Neutrophil (primary cell): ENCODE data around the gene KCND2.

Source experiments
- H3K27ac ChIP-seq: fragments of 200-600 bp; sonication (generic); 2 replicates; pipeline ENCODE4 v1.5.1; 2016; ENCODE audit warnings: mild to moderate bottlenecking, moderate library complexity
- H3K27me3 ChIP-seq: fragments of 200-600 bp; sonication (generic); 2 replicates; pipeline ENCODE4 v1.6.0; 2016; ENCODE audit warnings: mild to moderate bottlenecking
- H3K36me3 ChIP-seq: fragments of 200-600 bp; sonication (generic); 2 replicates; pipeline ENCODE4 v1.5.1; 2017
- H3K4me1 ChIP-seq, 2 experiments: fragments of 200-600 bp in 1 of 2; sonication (generic) in 1 of 2; 1 replicate in 1 of 2; 2 replicates in 1 of 2; pipeline versions ENCODE4 v1.5.1 to v1.6.1; 2013 to 2016; ENCODE audit warnings: low read depth in 1 of 2, low read length in 1 of 2, mild to moderate bottlenecking in 1 of 2, moderate library complexity in 1 of 2; ENCODE audit not compliant: control insufficient read depth in 1 of 2, insufficient read depth in 1 of 2
- H3K4me3 ChIP-seq, 2 experiments: fragments of 200-600 bp in 1 of 2; sonication (generic) in 1 of 2; 1 replicate in 1 of 2; 2 replicates in 1 of 2; pipeline ENCODE4 v1.5.1; 2013 to 2016; ENCODE audit warnings: low read depth in 1 of 2, low read length in 1 of 2, mild to moderate bottlenecking in 1 of 2, moderate library complexity in 1 of 2
- H3K9me3 ChIP-seq: fragments of 200-600 bp; sonication (generic); 2 replicates; pipeline ENCODE4 v1.5.1; 2016
- TF ChIP-seq, protein P1 (sequence below): fragments of 200-600 bp; sonication (generic); IDR thresholded peaks from 2 replicates; pipeline ENCODE4 v1.5.1; 2016; ENCODE audit warnings: antibody characterized with exemption

Gene KCND2

DNA sequence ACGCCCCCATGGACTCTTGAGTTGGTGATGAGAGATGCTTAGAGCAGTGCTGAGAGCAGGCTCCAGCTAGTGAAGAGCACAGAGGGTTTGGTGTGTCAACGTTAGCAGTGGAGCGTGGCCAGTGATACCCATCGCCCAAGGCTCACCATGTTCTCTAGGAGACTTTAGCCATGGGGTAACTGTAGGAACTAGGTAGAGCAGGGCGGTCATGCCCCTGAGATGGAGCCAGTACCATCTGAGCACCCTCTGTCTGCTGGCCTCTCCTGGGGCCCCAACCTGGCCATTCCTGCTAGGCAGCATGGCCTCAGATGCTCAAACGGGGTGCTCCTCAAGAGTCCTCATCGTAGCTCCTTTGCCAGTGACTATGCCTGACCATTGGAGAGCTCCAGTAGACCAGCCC lies 179.7 kb downstream of the KCND2 start:
- TF ChIP-seq, protein P1, sequence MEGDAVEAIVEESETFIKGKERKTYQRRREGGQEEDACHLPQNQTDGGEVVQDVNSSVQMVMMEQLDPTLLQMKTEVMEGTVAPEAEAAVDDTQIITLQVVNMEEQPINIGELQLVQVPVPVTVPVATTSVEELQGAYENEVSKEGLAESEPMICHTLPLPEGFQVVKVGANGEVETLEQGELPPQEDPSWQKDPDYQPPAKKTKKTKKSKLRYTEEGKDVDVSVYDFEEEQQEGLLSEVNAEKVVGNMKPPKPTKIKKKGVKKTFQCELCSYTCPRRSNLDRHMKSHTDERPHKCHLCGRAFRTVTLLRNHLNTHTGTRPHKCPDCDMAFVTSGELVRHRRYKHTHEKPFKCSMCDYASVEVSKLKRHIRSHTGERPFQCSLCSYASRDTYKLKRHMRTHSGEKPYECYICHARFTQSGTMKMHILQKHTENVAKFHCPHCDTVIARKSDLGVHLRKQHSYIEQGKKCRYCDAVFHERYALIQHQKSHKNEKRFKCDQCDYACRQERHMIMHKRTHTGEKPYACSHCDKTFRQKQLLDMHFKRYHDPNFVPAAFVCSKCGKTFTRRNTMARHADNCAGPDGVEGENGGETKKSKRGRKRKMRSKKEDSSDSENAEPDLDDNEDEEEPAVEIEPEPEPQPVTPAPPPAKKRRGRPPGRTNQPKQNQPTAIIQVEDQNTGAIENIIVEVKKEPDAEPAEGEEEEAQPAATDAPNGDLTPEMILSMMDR: no peak
- H3K36me3 ChIP-seq: no peaks in the 10 kb centered on the region
- no peaks in the 10 kb centered on the region for H3K27me3 ChIP-seq
- H3K9me3 ChIP-seq: peaks cover 3% of the 10 kb centered on the region
- H3K4me1 ChIP-seq: no peaks in the 10 kb centered on the region
- H3K4me3 ChIP-seq: no peak overlapping the region
- H3K27ac ChIP-seq: no peak overlapping the region

DNA sequence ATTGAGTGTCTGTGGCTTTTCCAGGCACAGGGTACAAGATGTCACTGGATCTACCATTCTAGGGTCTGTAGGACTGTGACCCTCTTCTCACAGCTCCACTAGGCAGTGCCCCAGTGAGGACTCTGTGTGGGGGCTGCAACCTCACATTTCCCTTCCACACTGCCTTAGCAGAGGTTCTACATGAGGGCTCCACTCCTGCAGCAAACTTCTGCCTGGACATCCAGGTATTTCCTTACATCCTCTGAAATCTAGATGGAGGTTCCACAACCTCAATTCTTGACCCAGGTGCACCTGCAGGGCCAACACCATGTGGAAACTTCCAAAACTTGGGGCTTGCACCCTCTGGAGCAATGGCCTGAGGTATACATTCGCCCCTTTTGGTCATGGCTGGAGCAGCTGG lies 183.7 kb downstream of the KCND2 start:
- Histone ChIP-seq H3K4me3 (no peak overlapping the region), H3K9me3 (peaks cover 3% of the 10 kb centered on the region), H3K36me3 (no peaks in the 10 kb centered on the region), H3K4me1 (no peaks in the 10 kb centered on the region), H3K27me3 (no peaks in the 10 kb centered on the region), H3K27ac (no peak overlapping the region)
- TF ChIP-seq, protein P1: no peak

DNA sequence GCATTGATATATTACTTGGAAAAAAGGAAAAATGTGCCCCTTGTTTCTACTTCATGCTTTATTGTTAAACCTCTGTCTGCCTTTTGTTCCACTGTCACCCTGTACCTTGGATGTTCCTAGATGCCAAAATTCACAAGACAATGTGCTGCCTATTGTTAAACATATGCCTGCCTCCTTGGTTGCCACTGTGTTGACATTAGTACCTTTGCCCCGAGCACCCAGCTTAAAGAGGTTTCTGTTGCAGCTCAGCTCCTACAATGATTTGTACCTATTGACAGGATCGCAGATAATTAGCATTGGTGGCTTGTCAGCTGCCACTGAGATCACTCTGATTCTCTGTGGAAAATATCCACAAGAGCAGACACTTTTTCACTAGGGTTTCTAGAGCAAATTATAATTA lies 188.0 kb downstream of the KCND2 start:
- TF ChIP-seq, protein P1: no peak
- Histone ChIP-seq H3K27ac (no peak overlapping the region), H3K27me3 (no peaks in the 10 kb centered on the region), H3K36me3 (no peaks in the 10 kb centered on the region), H3K4me3 (no peak overlapping the region), H3K9me3 (no peaks in the 10 kb centered on the region), H3K4me1 (no peaks in the 10 kb centered on the region)

DNA sequence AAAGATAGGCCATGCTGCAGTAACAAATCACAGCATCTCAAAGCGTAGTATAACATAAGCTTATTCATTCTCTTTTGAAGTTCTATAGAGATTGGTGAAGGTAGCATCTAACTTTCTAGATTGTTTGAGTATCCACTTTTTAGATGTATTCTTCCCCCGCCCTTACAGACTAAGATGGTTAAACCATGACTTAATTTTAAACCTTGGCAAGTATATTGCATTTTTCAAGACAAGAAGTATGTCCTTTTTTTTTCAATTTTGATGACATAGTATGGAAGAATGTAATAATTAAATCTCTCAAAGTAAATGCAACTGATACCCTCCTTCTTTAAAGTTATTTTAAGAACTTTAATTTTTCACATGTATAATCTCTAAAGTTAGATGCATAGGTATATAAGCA lies 190.0 kb downstream of the KCND2 start:
- no peaks in the 10 kb centered on the region for H3K4me1 ChIP-seq
- H3K4me3 ChIP-seq: no peak overlapping the region
- H3K27me3 ChIP-seq: no peaks in the 10 kb centered on the region
- H3K36me3 ChIP-seq: no peaks in the 10 kb centered on the region
- H3K27ac ChIP-seq: no peak overlapping the region
- TF ChIP-seq, protein P1: no peak
- H3K9me3 ChIP-seq: no peaks in the 10 kb centered on the region

DNA sequence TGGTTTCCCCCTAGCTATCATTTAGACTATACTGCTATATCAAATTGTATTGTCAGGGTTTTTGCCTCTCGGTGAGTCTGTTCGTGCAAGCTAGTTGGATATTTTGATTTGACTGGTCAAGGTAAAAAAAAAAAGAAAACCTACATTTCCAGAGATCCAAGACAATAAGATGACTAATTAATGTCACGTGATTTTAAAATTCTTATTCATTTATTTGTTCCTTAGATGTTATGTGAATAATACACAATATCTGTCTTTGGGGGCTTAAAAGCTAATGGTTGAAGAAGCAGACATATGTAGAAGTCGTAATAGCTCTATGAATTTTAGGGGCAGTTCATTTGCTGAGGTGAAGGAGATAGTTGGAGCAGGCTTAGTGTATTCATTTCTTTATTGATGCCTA lies 191.1 kb downstream of the KCND2 start:
- Histone ChIP-seq H3K4me1 (no peaks in the 10 kb centered on the region), H3K36me3 (no peaks in the 10 kb centered on the region), H3K4me3 (no peak overlapping the region), H3K9me3 (no peaks in the 10 kb centered on the region), H3K27ac (no peak overlapping the region), H3K27me3 (no peaks in the 10 kb centered on the region)
- TF ChIP-seq, protein P1: no peak

DNA sequence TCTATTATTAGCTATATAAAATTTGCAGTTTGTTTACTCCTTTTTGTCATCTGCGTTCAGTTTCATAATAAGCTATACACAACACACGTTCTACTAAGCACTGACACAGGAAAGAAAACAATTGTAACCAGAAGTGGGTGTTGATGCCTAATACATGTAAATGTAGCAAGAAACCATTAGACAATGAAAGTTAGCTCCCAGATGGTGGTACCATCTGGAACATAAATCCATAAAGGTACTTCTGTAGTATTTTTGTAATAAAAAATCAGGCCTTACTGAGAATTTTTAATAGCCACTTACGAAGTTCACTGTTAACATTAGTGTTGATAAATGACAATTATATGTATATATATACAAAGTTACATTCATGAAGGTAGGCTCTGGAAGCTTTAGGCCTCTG lies 194.7 kb downstream of the KCND2 start:
- no peaks in the 10 kb centered on the region for H3K27me3 ChIP-seq
- H3K36me3 ChIP-seq: no peaks in the 10 kb centered on the region
- no peak overlapping the region for H3K4me3 ChIP-seq
- H3K9me3 ChIP-seq: no peaks in the 10 kb centered on the region
- H3K4me1 ChIP-seq: no peaks in the 10 kb centered on the region
- H3K27ac ChIP-seq: no peak overlapping the region
- TF ChIP-seq, protein P1: no peak
